Fibroblast of peridontal ligament (primary cell): ENCODE measurements around the gene DHRS13.
"Not testable (repeated sequence)": the region's sequence is repeated elsewhere in the genome, so short reads cannot be mapped to it uniquely, and the experiment has no call there.

Experiments used
- DNase-seq: peaks from one replicate; pipeline ENCODE4 v3.0.0-alpha.2; 2010; ENCODE audit errors: extremely low read depth

DHRS13 gene

DNA sequence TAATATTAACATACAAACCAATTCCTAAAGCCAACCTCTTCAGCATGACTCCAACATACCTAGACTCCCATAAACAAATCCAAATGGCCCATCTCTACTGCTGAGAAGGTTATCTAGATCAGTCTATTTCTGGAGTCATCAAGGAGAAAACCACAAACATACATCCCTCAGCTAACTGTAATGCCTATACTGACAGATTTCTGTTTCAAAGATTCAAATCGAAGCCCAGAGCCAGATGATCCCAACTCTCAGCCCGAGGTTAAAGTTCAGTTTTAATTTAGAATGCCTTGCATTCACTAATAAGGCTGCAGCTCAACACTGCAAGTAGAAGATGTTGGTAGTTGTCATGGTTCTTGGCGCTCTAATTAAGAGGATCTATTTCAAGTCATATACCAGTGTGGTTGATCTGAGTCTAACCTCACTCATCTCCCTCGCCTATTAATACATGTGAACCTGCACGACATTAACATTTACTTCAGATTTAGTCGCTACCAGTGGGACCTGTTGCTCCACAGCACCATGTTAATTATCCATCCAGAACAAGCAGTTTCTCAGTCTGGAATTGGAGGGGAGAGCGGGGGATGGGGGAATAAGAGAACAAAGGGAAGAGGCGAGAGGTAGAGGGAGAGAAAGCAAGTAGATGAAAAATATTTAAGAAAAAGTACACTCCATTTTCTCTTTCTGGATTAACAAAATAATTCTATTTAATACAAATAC lies 33.0 kb upstream of the DHRS13 start:
- no peak for DNase-seq

DNA sequence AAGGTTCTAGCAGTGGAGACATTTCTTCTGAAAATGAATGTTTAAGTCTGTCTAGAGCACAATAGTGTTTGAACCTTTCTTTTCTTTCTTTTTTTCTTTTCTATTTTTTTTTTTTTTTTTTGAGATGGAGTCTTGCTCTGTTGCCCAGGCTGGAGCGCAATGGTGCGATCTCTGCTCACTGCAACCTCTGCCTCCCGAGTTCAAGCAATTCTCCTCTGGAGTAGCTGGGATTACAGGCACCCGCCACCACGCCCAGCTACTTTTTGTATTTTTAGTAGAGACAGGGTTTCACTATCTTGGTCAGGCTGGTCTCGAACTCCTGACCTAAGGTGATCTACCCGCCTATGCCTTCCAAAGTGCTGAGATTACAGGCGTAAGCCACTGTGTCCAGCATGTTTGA lies 31.6 kb upstream of the DHRS13 start:
- not testable (repeated sequence) for DNase-seq

GRCh38 chr17:28929787-28930186 lies 26.9 kb upstream of the DHRS13 start:
- no peak for DNase-seq

DNA sequence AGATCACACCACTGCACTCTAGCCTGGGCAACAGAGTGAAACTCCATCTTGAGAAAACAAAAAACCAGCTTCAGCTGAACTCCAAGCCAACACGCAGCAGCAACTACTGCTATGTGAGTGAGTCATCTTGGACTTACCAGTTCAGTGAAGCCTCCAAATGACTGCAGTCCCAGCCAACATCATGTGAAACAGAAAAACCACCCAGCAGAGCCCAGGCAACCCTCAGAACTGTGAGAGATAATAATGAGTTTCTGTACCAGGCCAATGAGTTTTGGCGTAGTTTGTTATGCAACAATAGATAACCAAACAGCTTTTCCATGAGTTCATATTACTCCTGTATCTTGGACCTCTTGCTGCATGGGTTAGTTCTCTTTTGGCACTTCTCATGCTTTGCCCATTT lies 25.2 kb upstream of the DHRS13 start:
- DNase-seq, result no peak

GRCh38 chr17:28926786-28927185 lies 23.9 kb upstream of the DHRS13 start:
- no peak for DNase-seq

DNA sequence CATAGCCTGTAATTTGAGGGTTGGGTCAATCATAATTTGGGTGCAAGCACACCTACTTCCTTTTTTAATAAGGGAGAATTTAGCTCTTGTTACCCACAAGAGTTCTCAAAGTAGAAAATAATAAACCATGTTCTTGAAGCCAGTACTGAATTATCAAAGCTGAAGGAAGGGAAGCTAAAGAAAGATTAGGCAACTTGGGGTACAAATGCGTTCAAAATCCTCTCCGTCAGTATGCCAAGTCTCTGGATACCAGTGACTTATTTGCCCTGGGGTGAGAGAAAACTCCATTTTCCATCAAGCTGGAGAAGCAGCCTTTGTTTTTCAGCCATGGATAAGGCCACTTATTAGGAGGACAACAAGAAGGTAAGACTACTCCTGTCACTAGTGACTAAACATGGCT lies 23.5 kb upstream of the DHRS13 start:
- no peak for DNase-seq

DNA sequence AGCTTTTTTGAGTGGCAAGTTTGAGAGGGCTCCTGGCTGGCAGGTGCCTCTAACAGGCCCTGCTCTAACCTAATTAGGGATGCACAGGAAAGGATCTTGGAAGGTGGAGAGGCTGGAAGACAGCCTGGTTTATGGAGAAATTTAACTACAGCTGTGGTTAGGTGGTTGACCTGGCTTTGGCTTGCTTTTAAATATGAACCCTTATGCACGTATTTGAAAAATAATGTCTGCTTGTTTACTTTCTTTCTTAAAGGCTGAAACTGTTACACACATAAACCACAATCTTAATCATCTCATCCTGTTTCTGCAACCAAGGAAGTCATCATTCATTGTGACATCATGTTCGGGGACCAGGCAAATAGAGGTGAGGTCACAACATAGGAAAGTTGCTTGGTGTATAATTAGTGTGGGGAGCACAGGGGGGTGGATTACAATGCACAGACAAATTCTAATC lies 23.1 kb upstream of the DHRS13 start:
- peak; percentile 83 for DNase-seq

GRCh38 chr17:28920201-28920600 lies 17.3 kb upstream of the DHRS13 start:
- DNase-seq, result no peak

- no peak for DNase-seq
These were observed 15.4 kb upstream of the DHRS13 start for GRCh38 chr17:28918295-28918694.

DNA sequence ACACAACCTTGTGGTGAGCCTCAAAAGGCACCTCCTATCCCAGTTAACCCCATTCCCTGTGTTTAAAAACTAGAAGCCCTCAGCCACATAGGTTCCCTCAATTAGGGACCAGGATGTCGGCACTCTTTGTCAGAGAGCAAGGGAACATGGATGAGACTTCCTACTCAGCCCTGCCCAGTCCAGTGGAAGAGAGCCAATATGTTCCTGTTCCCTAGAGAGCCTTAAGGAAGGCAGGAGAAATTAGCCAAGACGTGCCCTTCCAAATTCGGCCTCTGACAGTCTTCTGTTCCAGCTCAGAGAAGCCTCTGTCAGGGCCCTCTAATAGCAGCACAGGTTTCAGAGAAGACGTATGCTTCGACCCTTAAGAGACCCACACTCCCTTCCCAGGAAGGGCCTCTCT lies 14.6 kb upstream of the DHRS13 start:
- no peak for DNase-seq

DNA sequence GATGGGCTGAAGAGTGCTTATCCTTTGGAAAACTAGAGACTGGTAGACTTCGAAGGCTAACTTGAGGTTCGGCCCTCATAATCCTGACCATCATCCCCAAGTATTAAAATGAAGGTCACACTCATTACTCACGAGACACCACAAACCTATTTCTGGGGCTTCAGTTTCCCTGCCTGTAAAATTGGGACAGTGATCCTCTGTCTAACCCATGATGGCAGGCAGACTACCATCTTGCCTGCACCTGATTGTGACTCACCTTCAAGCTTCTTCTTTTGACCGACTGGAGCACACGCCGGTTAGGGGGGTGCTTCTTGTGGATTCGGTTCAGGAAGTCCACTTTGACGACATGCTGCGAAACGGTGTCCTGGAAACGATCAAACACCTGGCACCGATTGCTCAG lies 14.2 kb upstream of the DHRS13 start:
- DNase-seq, result no peak

DNA sequence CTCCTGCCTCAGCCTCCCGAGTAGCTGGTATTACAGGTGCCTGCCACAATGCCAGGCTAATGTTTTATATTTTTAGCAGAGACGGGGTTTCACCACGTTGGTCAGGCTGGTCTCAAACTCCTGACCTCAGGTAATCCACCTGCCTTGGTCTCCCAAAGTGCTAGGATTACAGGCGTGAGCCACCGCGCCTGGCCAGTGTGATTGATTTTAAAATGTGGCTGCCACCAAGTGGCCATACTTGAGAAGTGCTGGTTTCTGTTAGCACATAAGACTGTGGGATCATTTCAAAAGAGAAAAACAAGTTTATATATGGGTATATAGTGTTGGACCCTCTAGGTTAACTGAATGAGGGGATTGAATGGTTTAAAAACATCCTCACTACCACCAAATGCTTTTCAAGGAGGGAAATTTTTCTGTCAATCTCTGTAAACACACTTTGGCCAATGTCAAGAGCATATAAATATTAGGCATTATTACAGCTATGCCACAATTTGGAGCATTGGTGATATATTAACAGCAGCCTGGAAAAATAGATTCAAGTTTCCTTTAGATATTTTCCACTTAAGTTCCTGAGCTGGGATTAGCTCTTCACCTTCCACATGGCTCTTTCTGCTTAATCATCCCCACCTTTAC lies 13.5 kb upstream of the DHRS13 start:
- peak; percentile 60 for DNase-seq

GRCh38 chr17:28912938-28913333 lies 10.1 kb upstream of the DHRS13 start:
- no peak for DNase-seq

DNA sequence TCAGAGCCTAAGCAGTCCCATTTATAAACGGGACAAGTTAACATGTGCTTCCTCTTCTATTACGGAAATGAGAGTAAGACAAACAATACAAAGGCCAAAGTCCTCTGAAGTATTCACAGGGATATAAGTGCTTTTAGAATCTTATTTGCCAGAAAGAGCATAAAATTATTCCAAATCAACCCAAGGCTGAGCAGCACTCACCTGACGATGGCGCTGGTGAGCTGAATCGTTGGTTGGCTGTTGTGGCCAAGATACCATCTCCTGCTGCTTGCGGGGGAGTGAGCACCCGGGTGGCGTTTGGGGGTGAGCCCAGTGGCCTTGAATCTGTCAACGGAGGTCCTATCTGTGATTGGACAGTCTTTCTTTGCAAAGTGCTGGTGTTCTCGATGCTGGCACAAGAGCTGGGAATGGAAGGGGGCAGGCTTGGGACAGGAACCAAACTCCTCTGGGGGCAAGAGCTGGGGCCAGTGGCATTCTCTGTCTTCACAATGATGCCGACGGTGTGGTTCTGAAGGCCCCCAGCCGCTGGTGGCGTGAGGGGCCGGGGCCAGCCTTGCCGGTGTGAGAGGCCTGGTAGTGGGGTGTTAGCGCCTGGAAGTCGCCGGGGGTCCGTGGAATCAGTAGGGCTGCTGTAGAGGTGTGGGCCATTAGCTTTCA lies 9.5 kb upstream of the DHRS13 start:
- no peak for DNase-seq

- no peak for DNase-seq
These were observed 8.6 kb upstream of the DHRS13 start for GRCh38 chr17:28911411-28912045.

- no peak for DNase-seq
These were observed 7.7 kb upstream of the DHRS13 start for GRCh38 chr17:28910534-28910933.

- DNase-seq, result peak; percentile 95
These were observed 5.8 kb upstream of the DHRS13 start for GRCh38 chr17:28908640-28909167.

DNA sequence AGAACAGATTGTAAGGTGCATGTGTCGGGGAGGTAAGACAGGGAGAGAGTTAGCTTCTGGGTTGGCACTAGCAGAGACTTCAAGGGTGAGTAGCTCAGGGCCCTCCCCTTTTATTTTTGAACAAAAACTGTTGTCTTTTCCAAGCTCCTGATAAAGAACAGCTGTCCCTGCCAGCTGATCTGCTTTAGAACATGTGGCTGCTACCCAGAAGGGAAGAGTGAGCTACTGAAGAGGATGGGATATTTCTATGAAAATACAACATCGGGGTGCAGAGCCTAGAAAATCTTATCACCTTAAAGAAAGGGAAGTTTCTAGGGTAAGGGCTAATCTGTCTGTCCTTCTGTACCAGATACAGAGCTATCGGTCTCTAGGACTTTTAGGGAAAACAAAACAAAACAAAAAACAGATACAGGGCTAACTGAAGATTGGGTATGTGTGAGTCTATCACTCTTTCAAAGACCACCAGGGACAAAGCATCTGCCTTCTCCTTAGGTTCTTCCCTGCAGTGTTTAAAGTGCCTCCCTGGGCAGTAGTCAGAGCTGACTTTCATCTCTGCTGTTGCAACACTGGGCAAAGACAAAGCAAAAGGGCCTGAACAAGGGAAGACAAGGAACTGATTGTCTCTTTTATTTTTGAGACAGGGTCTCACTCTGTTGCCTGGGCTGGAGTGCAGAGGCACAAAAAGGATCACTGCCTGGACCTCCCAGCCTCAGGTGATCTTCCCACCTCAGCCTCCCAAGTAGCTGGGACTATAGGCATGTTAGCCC lies 5.0 kb upstream of the DHRS13 start:
- DNase-seq, result peak; percentile 73

GRCh38 chr17:28906706-28907438 lies 4.0 kb upstream of the DHRS13 start:
- DNase-seq, result no peak

- no peak for DNase-seq
These were observed 3.4 kb upstream of the DHRS13 start for GRCh38 chr17:28906276-28906675.

GRCh38 chr17:28904800-28905199 lies 1.9 kb upstream of the DHRS13 start:
- DNase-seq, result no peak
